ENCODE results near the gene DLX2.

- TF ChIP-seq CTCF (IDR thresholded peaks at IDR 0.05) = no peak
- TF ChIP-seq POLR2A (IDR thresholded peaks at IDR 0.05) = no peak
- TF ChIP-seq EP300 (IDR thresholded peaks at IDR 0.05) = no peak
These were observed 15.4 kb downstream of the DLX2 start for GRCh38 chr2:172087207-172087779.
